ENCODE data around the gene TMEM221.
A peak's percentile ranks its signal among the peaks of the same experiment; 100 is the strongest.

The TMEM221 gene

GRCh38 chr19:17406046-17406886 is 42.2 kb downstream of the TMEM221 start:
- H3K36me3 ChIP-seq (ENCODE audit: control insufficient read depth in 1 of 2, insufficient read depth in 2 of 2, low read length in 2 of 2): peaks cover 0 to 3% of the 10 kb centered on the region in 2 donors
- peak overlapping the region; percentile 68 to 80 for H3K4me3 ChIP-seq (ENCODE audit: low read depth in 1 of 2, low read length in 2 of 2)
- no peaks in the 10 kb centered on the region for H3K9me3 ChIP-seq (ENCODE audit: control insufficient read depth in 1 of 2, low read length in 2 of 2)
- H3K9ac ChIP-seq (ENCODE audit: low read depth in 1 of 2, low read length in 2 of 2): peak overlapping the region; percentile 68 to 91
- H3K4me1 ChIP-seq (ENCODE audit: control insufficient read depth in 1 of 2, insufficient read depth in 2 of 2, low read length in 2 of 2): peaks cover 23 to 28% of the 10 kb centered on the region in 2 donors
- no peaks in the 10 kb centered on the region for H3K27me3 ChIP-seq (ENCODE audit: control insufficient read depth in 1 of 2, insufficient read depth in 2 of 2, low read length in 2 of 2)
- peak overlapping the region; percentile 87 for H3K27ac ChIP-seq (ENCODE audit: low read depth, low read length)

GRCh38 chr19:17405250-17406045 is 43.0 kb downstream of the TMEM221 start, which contains the start of gene BST2:
Gene BST2, minus strand, starts transcription at chr19:17405630. Its CDS starts 55 bp downstream, at chr19:17405575.
- Histone ChIP-seq H3K36me3 (ENCODE audit: control insufficient read depth in 1 of 2, insufficient read depth in 2 of 2, low read length in 2 of 2) (peaks cover 0 to 3% of the 10 kb centered on the region in 2 donors), H3K27me3 (ENCODE audit: control insufficient read depth in 1 of 2, insufficient read depth in 2 of 2, low read length in 2 of 2) (no peaks in the 10 kb centered on the region), H3K9me3 (ENCODE audit: control insufficient read depth in 1 of 2, low read length in 2 of 2) (no peaks in the 10 kb centered on the region), H3K4me1 (ENCODE audit: control insufficient read depth in 1 of 2, insufficient read depth in 2 of 2, low read length in 2 of 2) (peaks cover 23 to 28% of the 10 kb centered on the region in 2 donors), H3K27ac (ENCODE audit: low read depth, low read length) (peak within 1 kb of the TSS; percentile 87), H3K4me3 (ENCODE audit: low read depth in 1 of 2, low read length in 2 of 2) (peak within 1 kb of the TSS; percentile 68 to 80), H3K9ac (ENCODE audit: low read depth in 1 of 2, low read length in 2 of 2) (peak within 1 kb of the TSS; percentile 68 to 91)

- peaks cover 23 to 28% of the 10 kb centered on the region in 2 donors for H3K4me1 ChIP-seq (ENCODE audit: control insufficient read depth in 1 of 2, insufficient read depth in 2 of 2, low read length in 2 of 2)
- H3K9ac ChIP-seq (ENCODE audit: low read depth in 1 of 2, low read length in 2 of 2): peak overlapping the region; percentile 68 to 91
- peak overlapping the region; percentile 68 to 80 for H3K4me3 ChIP-seq (ENCODE audit: low read depth in 1 of 2, low read length in 2 of 2)
- no peaks in the 10 kb centered on the region for H3K9me3 ChIP-seq (ENCODE audit: control insufficient read depth in 1 of 2, low read length in 2 of 2)
- no peaks in the 10 kb centered on the region for H3K27me3 ChIP-seq (ENCODE audit: control insufficient read depth in 1 of 2, insufficient read depth in 2 of 2, low read length in 2 of 2)
- H3K36me3 ChIP-seq (ENCODE audit: control insufficient read depth in 1 of 2, insufficient read depth in 2 of 2, low read length in 2 of 2): peaks cover 0 to 3% of the 10 kb centered on the region in 2 donors
- H3K27ac ChIP-seq (ENCODE audit: low read depth, low read length): peak overlapping the region; percentile 87
These were observed 43.7 kb downstream of the TMEM221 start for GRCh38 chr19:17404621-17405249.

GRCh38 chr19:17404015-17404414 is 44.5 kb downstream of the TMEM221 start:
- H3K27ac ChIP-seq (ENCODE audit: low read depth, low read length): no peak overlapping the region
- H3K27me3 ChIP-seq (ENCODE audit: control insufficient read depth in 1 of 2, insufficient read depth in 2 of 2, low read length in 2 of 2): no peaks in the 10 kb centered on the region
- peaks cover 23 to 28% of the 10 kb centered on the region in 2 donors for H3K4me1 ChIP-seq (ENCODE audit: control insufficient read depth in 1 of 2, insufficient read depth in 2 of 2, low read length in 2 of 2)
- peak overlapping the region; percentile 68 to 80 for H3K4me3 ChIP-seq (ENCODE audit: low read depth in 1 of 2, low read length in 2 of 2)
- H3K36me3 ChIP-seq (ENCODE audit: control insufficient read depth in 1 of 2, insufficient read depth in 2 of 2, low read length in 2 of 2): peaks cover 0 to 3% of the 10 kb centered on the region in 2 donors
- H3K9me3 ChIP-seq (ENCODE audit: control insufficient read depth in 1 of 2, low read length in 2 of 2): no peaks in the 10 kb centered on the region
- peak overlapping the region; percentile 68 to 91 for H3K9ac ChIP-seq (ENCODE audit: low read depth in 1 of 2, low read length in 2 of 2)

DNA sequence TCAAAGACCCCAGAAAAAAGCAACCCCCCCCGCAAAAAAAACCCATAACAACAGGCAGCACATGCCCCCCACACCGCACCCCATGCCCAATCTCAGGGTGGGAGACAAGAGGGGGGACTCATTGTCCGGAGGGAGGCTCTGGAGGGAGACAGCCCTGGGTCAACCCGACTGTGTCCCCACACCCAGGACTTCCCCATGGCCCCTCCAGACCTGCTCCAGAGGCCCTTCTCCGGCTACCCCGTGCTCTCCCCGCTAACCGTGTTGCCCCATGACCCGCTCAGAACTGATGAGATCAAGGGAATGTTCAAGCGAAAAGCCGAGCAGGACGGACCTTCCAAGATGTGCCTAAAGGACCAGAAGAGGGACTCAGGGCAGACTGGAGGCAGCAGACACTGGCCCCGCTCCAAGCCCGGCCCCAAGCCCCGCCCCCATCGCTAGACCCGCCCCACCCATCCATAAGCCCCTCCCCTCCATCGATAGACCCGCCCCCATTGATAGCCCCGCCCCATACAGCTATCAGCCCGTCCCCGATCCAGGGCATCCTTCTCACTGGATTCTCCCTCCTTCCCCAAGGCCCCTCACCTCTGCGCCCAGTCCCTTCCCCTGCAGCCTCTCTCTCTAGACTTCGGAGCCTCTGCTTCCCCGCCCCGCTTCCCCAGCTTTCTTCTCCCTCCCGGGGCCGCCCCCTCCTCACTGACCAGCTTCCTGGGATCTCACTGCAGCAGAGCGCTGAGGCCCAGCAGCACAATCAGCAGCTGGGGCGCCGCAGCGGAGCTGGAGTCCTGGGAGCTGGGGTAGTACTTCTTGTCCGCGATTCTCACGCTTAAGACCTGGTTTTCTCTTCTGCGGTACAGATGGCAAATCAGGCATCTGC is 45.2 kb downstream of the TMEM221 start:
- Histone ChIP-seq H3K36me3 (ENCODE audit: control insufficient read depth in 1 of 2, insufficient read depth in 2 of 2, low read length in 2 of 2) (peaks cover 0 to 3% of the 10 kb centered on the region in 2 donors), H3K9ac (ENCODE audit: low read depth in 1 of 2, low read length in 2 of 2) (peak overlapping the region in 1 of 2 donors; percentile 68), H3K9me3 (ENCODE audit: control insufficient read depth in 1 of 2, low read length in 2 of 2) (no peaks in the 10 kb centered on the region), H3K4me1 (ENCODE audit: control insufficient read depth in 1 of 2, insufficient read depth in 2 of 2, low read length in 2 of 2) (peaks cover 23 to 28% of the 10 kb centered on the region in 2 donors), H3K27ac (ENCODE audit: low read depth, low read length) (no peak overlapping the region), H3K4me3 (ENCODE audit: low read depth in 1 of 2, low read length in 2 of 2) (no peak overlapping the region), H3K27me3 (ENCODE audit: control insufficient read depth in 1 of 2, insufficient read depth in 2 of 2, low read length in 2 of 2) (no peaks in the 10 kb centered on the region)

DNA sequence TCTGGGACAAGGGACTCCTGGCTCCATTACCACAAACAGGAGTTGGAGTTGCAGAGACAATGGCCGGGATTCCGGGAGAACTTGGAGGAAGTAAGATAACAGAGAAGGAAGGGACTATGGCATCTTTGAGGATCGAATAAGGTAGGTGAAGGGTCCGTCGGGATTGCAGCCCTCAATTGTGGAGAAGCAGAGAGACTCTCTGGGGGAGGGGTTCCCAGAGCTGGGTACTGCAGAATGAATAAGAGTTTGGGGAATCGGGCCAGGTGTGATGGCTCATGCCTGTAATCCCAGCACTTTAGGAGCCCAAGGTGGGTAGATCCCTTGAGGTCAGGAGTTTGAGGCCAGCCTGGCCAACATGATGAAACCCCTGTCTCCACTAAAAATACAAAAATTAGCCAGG is 46.8 kb downstream of the TMEM221 start:
- Histone ChIP-seq H3K27me3 (ENCODE audit: control insufficient read depth in 1 of 2, insufficient read depth in 2 of 2, low read length in 2 of 2) (no peaks in the 10 kb centered on the region), H3K36me3 (ENCODE audit: control insufficient read depth in 1 of 2, insufficient read depth in 2 of 2, low read length in 2 of 2) (peaks cover 0 to 3% of the 10 kb centered on the region in 2 donors), H3K27ac (ENCODE audit: low read depth, low read length) (no peak overlapping the region), H3K4me3 (ENCODE audit: low read depth in 1 of 2, low read length in 2 of 2) (no peak overlapping the region), H3K9me3 (ENCODE audit: control insufficient read depth in 1 of 2, low read length in 2 of 2) (no peaks in the 10 kb centered on the region), H3K4me1 (ENCODE audit: control insufficient read depth in 1 of 2, insufficient read depth in 2 of 2, low read length in 2 of 2) (peaks cover 17 to 18% of the 10 kb centered on the region in 2 donors), H3K9ac (ENCODE audit: low read depth in 1 of 2, low read length in 2 of 2) (no peak overlapping the region)

GRCh38 chr19:17398902-17399527 is 49.5 kb downstream of the TMEM221 start:
- H3K27ac ChIP-seq (ENCODE audit: low read depth, low read length): no peak overlapping the region
- H3K4me1 ChIP-seq (ENCODE audit: control insufficient read depth in 1 of 2, insufficient read depth in 2 of 2, low read length in 2 of 2): peaks cover 0 to 4% of the 10 kb centered on the region in 2 donors
- no peak overlapping the region for H3K9ac ChIP-seq (ENCODE audit: low read depth in 1 of 2, low read length in 2 of 2)
- no peaks in the 10 kb centered on the region for H3K9me3 ChIP-seq (ENCODE audit: control insufficient read depth in 1 of 2, low read length in 2 of 2)
- peaks cover 0 to 3% of the 10 kb centered on the region in 2 donors for H3K36me3 ChIP-seq (ENCODE audit: control insufficient read depth in 1 of 2, insufficient read depth in 2 of 2, low read length in 2 of 2)
- peaks cover 0 to 4% of the 10 kb centered on the region in 2 donors for H3K27me3 ChIP-seq (ENCODE audit: control insufficient read depth in 1 of 2, insufficient read depth in 2 of 2, low read length in 2 of 2)
- no peak overlapping the region for H3K4me3 ChIP-seq (ENCODE audit: low read depth in 1 of 2, low read length in 2 of 2)

DNA sequence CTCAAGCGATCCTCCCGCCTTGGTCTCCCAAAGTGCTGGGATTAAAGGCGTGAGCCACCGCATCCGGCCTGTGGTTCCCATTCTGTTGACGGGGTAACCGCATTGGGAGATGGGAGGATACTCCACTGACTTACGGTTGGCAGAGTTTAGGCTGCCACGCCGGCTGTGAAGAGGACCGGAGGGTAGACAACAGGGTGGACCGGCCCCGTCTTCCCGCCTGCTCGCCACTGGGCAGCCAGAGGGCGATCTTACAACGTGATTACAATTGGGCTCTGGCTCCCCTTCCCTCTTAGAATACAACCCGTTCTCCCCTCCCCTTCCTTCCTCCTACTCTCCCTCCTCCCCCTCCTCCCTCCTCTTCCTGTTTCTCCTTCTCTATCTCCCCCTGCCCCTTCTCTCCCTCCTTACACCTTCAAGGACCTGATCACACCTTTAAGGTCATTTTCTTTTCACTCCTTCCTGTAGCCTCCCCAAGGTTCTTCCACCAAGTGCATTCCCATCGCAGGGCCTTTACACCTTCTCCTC is 53.5 kb downstream of the TMEM221 start:
- Histone ChIP-seq H3K4me3 (ENCODE audit: low read depth in 1 of 2, low read length in 2 of 2) (no peak overlapping the region), H3K27me3 (ENCODE audit: control insufficient read depth in 1 of 2, insufficient read depth in 2 of 2, low read length in 2 of 2) (peaks cover 0 to 15% of the 10 kb centered on the region in 2 donors), H3K9me3 (ENCODE audit: control insufficient read depth in 1 of 2, low read length in 2 of 2) (no peaks in the 10 kb centered on the region), H3K36me3 (ENCODE audit: control insufficient read depth in 1 of 2, insufficient read depth in 2 of 2, low read length in 2 of 2) (no peaks in the 10 kb centered on the region), H3K4me1 (ENCODE audit: control insufficient read depth in 1 of 2, insufficient read depth in 2 of 2, low read length in 2 of 2) (peaks cover 7 to 20% of the 10 kb centered on the region in 2 donors), H3K27ac (ENCODE audit: low read depth, low read length) (no peak overlapping the region), H3K9ac (ENCODE audit: low read depth in 1 of 2, low read length in 2 of 2) (no peak overlapping the region)

DNA sequence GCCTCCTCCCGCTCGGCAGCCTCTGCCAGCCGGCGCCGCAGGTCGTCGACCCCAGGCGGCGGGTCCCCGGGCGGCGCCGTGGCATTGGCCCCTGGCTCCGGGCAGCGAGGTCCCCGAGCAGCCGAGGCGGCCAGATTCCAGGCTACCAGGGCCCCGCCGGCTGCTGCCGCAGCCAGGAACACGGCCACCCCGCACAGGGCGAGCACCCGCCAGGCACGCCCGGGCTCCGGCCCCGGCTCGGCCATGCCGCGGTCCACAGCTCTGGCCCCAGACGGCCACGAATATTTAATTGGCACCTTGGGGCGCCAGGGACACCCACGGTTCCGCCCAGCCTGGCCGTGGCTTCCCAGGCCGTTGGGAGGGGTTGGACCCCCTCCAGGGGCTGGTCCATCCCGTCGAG is 54.6 kb downstream of the TMEM221 start, which contains the start of gene CCDC194:
CCDC194 (minus strand) TSS at position 283 of the 400 bp plus-strand sequence; CDS start at position 245, 38 bp downstream.
- H3K27me3 ChIP-seq (ENCODE audit: control insufficient read depth in 1 of 2, insufficient read depth in 2 of 2, low read length in 2 of 2): peaks cover 0 to 15% of the 10 kb centered on the region in 2 donors
- H3K9me3 ChIP-seq (ENCODE audit: control insufficient read depth in 1 of 2, low read length in 2 of 2): no peaks in the 10 kb centered on the region
- no peak within 1 kb of the TSS for H3K4me3 ChIP-seq (ENCODE audit: low read depth in 1 of 2, low read length in 2 of 2)
- H3K9ac ChIP-seq (ENCODE audit: low read depth in 1 of 2, low read length in 2 of 2): no peak within 1 kb of the TSS
- no peak within 1 kb of the TSS for H3K27ac ChIP-seq (ENCODE audit: low read depth, low read length)
- no peaks in the 10 kb centered on the region for H3K36me3 ChIP-seq (ENCODE audit: control insufficient read depth in 1 of 2, insufficient read depth in 2 of 2, low read length in 2 of 2)
- H3K4me1 ChIP-seq (ENCODE audit: control insufficient read depth in 1 of 2, insufficient read depth in 2 of 2, low read length in 2 of 2): peaks cover 7 to 20% of the 10 kb centered on the region in 2 donors

Measured in duodenal mucosa (tissue), 2 donors.